ENCODE measurements around the gene KASH5. TPM values are rescaled to one million over a fixed set of nuclear protein-coding genes. Genes with fewer than 3 reads are reported as not detected.

KASH5 gene
- total RNA-seq, 2 experiments from 2014 or later: 12.0 to 16.3 TPM

GRCh38 chr19:49425922-49426592 lies 38.0 kb downstream of the KASH5 start:
- no peaks in the 10 kb centered on the region for H3K79me2 ChIP-seq (ENCODE audit: insufficient read depth, low read depth, low read length)
- no peaks in the 10 kb centered on the region for H3K9me2 ChIP-seq (ENCODE audit: insufficient read depth, low read length)
- peak overlapping the region; percentile 68 for H3K4me2 ChIP-seq (ENCODE audit: low read length)
- peak overlapping the region; percentile 33; the same call in 1 of the 2 replicates for H2AFZ ChIP-seq (ENCODE audit: low read length)
- no peaks in the 10 kb centered on the region for H3K36me3 ChIP-seq (ENCODE audit: insufficient read depth, low read length)
- peak; percentile 80 for DNase-seq (ENCODE audit: low spot score)
- H3K4me1 ChIP-seq (ENCODE audit: insufficient read depth, low read length, poor library complexity, severe bottlenecking): peaks cover 69% of the 10 kb centered on the region
- CTCF ChIA-PET (ENCODE audit: unreplicated experiment): no interaction called here
- POLR2A ChIA-PET: no interaction called here
- no peaks in the 10 kb centered on the region for H4K20me1 ChIP-seq (ENCODE audit: insufficient read depth, low read length)
- intact Hi-C loops (cut with micrococcal nuclease; ENCODE audit: unreplicated experiment): no loop called here
- BruUV-seq (replicated peaks): no TSS peak
- peak overlapping the region; percentile 59 for H3K4me3 ChIP-seq (ENCODE audit: low read depth, low read length, poor library complexity, severe bottlenecking)
- H3K9me3 ChIP-seq (ENCODE audit: low read length): no peaks in the 10 kb centered on the region
- H3K27ac ChIP-seq (ENCODE audit: low read depth, low read length, poor library complexity, severe bottlenecking): no peak overlapping the region
- TF ChIP-seq CTCF (conservative IDR thresholded peaks at IDR 0.05; ENCODE audit: low read length) (no peak), EZH2phosphoT487 (IDR thresholded peaks at IDR 0.05; ENCODE audit: borderline replicate concordance, low read depth, low read length) (no peak)

DNA sequence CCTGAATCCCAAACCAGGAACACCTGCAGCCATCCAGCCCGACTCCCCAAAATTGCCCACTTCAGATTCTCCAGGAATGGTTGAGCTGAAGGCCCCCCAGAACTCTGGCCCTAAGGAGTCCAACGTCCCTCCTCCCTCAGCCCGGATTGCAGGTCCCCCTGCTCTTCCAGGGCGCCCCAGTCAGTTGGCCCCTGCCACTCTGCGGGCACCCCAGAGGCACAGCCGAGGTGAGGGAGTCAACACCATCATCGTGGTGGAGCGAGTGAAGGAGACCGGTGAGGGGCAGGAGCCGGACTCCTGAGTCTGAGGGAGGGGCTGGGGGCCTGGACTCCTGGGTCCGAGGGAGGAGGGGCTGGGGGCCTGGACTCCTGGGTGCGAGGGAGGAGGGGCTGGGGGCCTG lies 39.3 kb downstream of the KASH5 start:
- H2AFZ ChIP-seq (ENCODE audit: low read length): no peak overlapping the region
- no peaks in the 10 kb centered on the region for H3K36me3 ChIP-seq (ENCODE audit: insufficient read depth, low read length)
- H3K79me2 ChIP-seq (ENCODE audit: insufficient read depth, low read depth, low read length): no peaks in the 10 kb centered on the region
- peaks cover 64% of the 10 kb centered on the region for H3K4me1 ChIP-seq (ENCODE audit: insufficient read depth, low read length, poor library complexity, severe bottlenecking)
- H4K20me1 ChIP-seq (ENCODE audit: insufficient read depth, low read length): no peaks in the 10 kb centered on the region
- DNase-seq (ENCODE audit: low spot score): no peak
- POLR2A ChIA-PET: no interaction called here
- H3K4me3 ChIP-seq (ENCODE audit: low read depth, low read length, poor library complexity, severe bottlenecking): no peak overlapping the region
- H3K4me2 ChIP-seq (ENCODE audit: low read length): 0 out of 2 replicates have a peak overlapping the region, but pooled peaks have one; percentile 55
- H3K9me2 ChIP-seq (ENCODE audit: insufficient read depth, low read length): no peaks in the 10 kb centered on the region
- CTCF ChIA-PET (ENCODE audit: unreplicated experiment): no interaction called here
- H3K27ac ChIP-seq (ENCODE audit: low read depth, low read length, poor library complexity, severe bottlenecking): no peak overlapping the region
- intact Hi-C loops (cut with micrococcal nuclease; ENCODE audit: unreplicated experiment): no loop called here
- no TSS peak for BruUV-seq (replicated peaks)
- no peaks in the 10 kb centered on the region for H3K9me3 ChIP-seq (ENCODE audit: low read length)
- TF ChIP-seq EZH2phosphoT487 (IDR thresholded peaks at IDR 0.05; ENCODE audit: borderline replicate concordance, low read depth, low read length) (no peak), CTCF (conservative IDR thresholded peaks at IDR 0.05; ENCODE audit: low read length) (no peak)

DNA sequence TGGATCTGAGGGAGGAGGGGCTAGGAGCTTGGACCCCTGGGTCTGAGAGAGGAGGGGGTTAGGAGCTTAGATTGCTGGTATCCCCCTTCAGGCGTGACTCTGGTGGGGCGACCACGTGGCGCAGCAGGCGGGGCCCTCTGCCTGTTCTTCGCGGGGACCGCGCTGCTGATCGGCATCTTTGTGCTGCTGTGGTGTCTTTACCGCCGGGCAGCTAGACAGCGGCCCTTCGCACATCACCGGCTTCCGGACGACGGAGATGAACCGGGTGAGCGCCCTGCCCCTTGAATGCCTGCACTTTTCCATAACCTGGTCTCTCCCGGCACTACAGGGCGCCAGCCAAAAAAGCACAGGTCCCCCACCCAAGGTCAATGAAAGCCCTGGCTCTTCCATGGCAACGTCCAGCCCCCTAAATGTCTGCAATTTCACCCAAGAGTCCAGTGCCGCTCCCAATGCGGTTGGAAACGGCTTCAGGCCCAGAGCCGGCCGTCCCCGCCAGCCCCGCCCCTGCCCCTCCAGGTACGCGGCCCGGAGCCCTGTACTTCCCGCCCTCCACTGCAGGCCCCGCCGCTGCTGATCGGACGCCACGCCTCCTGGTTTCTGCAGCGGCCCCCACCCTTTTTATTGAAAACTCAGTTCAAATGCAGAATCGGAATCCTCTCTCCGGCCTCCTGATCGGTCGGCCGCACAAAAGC lies 40.0 kb downstream of the KASH5 start:
- peak overlapping the region; percentile 55 for H3K4me2 ChIP-seq (ENCODE audit: low read length)
- H3K9me3 ChIP-seq (ENCODE audit: low read length): no peaks in the 10 kb centered on the region
- H3K27ac ChIP-seq (ENCODE audit: low read depth, low read length, poor library complexity, severe bottlenecking): no peak overlapping the region
- H4K20me1 ChIP-seq (ENCODE audit: insufficient read depth, low read length): no peaks in the 10 kb centered on the region
- no peaks in the 10 kb centered on the region for H3K79me2 ChIP-seq (ENCODE audit: insufficient read depth, low read depth, low read length)
- DNase-seq (ENCODE audit: low spot score): no peak
- ChIA-PET CTCF (ENCODE audit: unreplicated experiment) (no interaction called here), POLR2A (no interaction called here)
- no peaks in the 10 kb centered on the region for H3K9me2 ChIP-seq (ENCODE audit: insufficient read depth, low read length)
- H3K36me3 ChIP-seq (ENCODE audit: insufficient read depth, low read length): no peaks in the 10 kb centered on the region
- H3K4me1 ChIP-seq (ENCODE audit: insufficient read depth, low read length, poor library complexity, severe bottlenecking): peaks cover 64% of the 10 kb centered on the region
- no peak overlapping the region for H3K4me3 ChIP-seq (ENCODE audit: low read depth, low read length, poor library complexity, severe bottlenecking)
- H2AFZ ChIP-seq (ENCODE audit: low read length): peak overlapping the region; percentile 71; the same call in 1 of the 2 replicates
- TF ChIP-seq EZH2phosphoT487 (IDR thresholded peaks at IDR 0.05; ENCODE audit: borderline replicate concordance, low read depth, low read length) (no peak), CTCF (conservative IDR thresholded peaks at IDR 0.05; ENCODE audit: low read length) (no peak)
- intact Hi-C loops (cut with micrococcal nuclease; ENCODE audit: unreplicated experiment): no loop called here
- no TSS peak for BruUV-seq (replicated peaks)

All from OCI-LY7 (cell line).